NCI-H2171 treated with DMSO at 0.1 percent for 48 hours (cell line): ENCODE measurements around the gene ABHD17A.
A peak's percentile ranks its signal among the peaks of the same experiment; 100 is the strongest.

ENCODE experiments used
- DNase-seq: peaks from one replicate; lab custom pipeline; 2025; lab: John Stamatoyannopoulos, UW

ABHD17A gene

GRCh38 chr19:1853295-1854038 is 31.8 kb downstream of the ABHD17A start:
- DNase-seq, result peak; percentile 64

GRCh38 chr19:1852581-1853128 is 32.6 kb downstream of the ABHD17A start:
- DNase-seq, result no peak

- no peak for DNase-seq
Observed at GRCh38 chr19:1851654-1852580, 33.4 kb downstream of the ABHD17A start.

GRCh38 chr19:1850809-1851653 is 34.3 kb downstream of the ABHD17A start:
- DNase-seq, result no peak

GRCh38 chr19:1849886-1850398 is 35.4 kb downstream of the ABHD17A start:
- DNase-seq, result no peak

GRCh38 chr19:1849132-1849474 is 36.2 kb downstream of the ABHD17A start:
- DNase-seq, result no peak

GRCh38 chr19:1848399-1849131 is 36.7 kb downstream of the ABHD17A start, which contains the start of gene REXO1:
Gene REXO1, minus strand, starts transcription at chr19:1848483. Its CDS starts 125 bp downstream, at chr19:1848358.
- DNase-seq, result peak; percentile 93

- DNase-seq, result no peak
Observed at GRCh38 chr19:1847684-1848398, 37.5 kb downstream of the ABHD17A start.

- DNase-seq, result no peak
Observed at GRCh38 chr19:1847348-1847683, 38.0 kb downstream of the ABHD17A start.

GRCh38 chr19:1846517-1847204 is 38.6 kb downstream of the ABHD17A start:
- DNase-seq, result no peak

GRCh38 chr19:1845642-1846041 is 39.7 kb downstream of the ABHD17A start:
- no peak for DNase-seq

GRCh38 chr19:1845125-1845515 is 40.2 kb downstream of the ABHD17A start:
- DNase-seq, result no peak

- DNase-seq, result no peak
Observed at GRCh38 chr19:1844513-1845124, 40.7 kb downstream of the ABHD17A start.

GRCh38 chr19:1843646-1844394 is 41.5 kb downstream of the ABHD17A start:
- no peak for DNase-seq

- no peak for DNase-seq
Observed at GRCh38 chr19:1843116-1843515, 42.2 kb downstream of the ABHD17A start.

GRCh38 chr19:1841209-1841924 is 43.9 kb downstream of the ABHD17A start:
- DNase-seq, result no peak

- no peak for DNase-seq
Observed at GRCh38 chr19:1840541-1841115, 44.7 kb downstream of the ABHD17A start.
